Liver (tissue), 3 donors: Measurements from ENCODE around the gene SLC38A1.

Source experiments
- EGR1 ChIP-seq, 2 donors: IDR thresholded peaks; 2 replicates each; pipeline ENCODE4 v1.6.1; 2016 to 2018; ENCODE audit warnings: antibody characterized with exemption in 2 of 2, low read depth in 2 of 2
- FOXA1 ChIP-seq: IDR thresholded peaks from 2 replicates; pipeline ENCODE4 v1.6.1; 2016; ENCODE audit warnings: antibody characterized with exemption
- JUND ChIP-seq, 2 donors: IDR thresholded peaks; 2 replicates each; pipeline ENCODE4 v1.6.1; 2016; ENCODE audit warnings: antibody characterized with exemption in 2 of 2
- NR2F2 ChIP-seq: IDR thresholded peaks from 2 replicates; pipeline ENCODE4 v1.6.1; 2016; ENCODE audit warnings: antibody characterized with exemption
- RAD21 ChIP-seq, 2 donors: IDR thresholded peaks; 2 replicates each; pipeline ENCODE4 v1.6.1; 2016; ENCODE audit warnings: antibody characterized with exemption in 2 of 2, mild to moderate bottlenecking in 2 of 2
- RXRA ChIP-seq, 2 donors: IDR thresholded peaks; 2 replicates each; pipeline ENCODE4 v1.6.1; 2017 to 2018; ENCODE audit warnings: antibody characterized with exemption in 2 of 2, mild to moderate bottlenecking in 1 of 2
- SP1 ChIP-seq: IDR thresholded peaks from 2 replicates; pipeline ENCODE4 v1.6.1; 2018; ENCODE audit warnings: antibody characterized with exemption, mild to moderate bottlenecking
- TAF1 ChIP-seq: conservative IDR thresholded peaks from 2 replicates; pipeline ENCODE4 v1.6.1; 2016; ENCODE audit warnings: antibody characterized with exemption, mild to moderate bottlenecking
- YY1 ChIP-seq: IDR thresholded peaks from 2 replicates; pipeline ENCODE4 v1.6.1; 2016; ENCODE audit warnings: antibody characterized with exemption, mild to moderate bottlenecking
- TF ChIP-seq, protein P1 (sequence below): fragments of 150-350 bp; IDR thresholded peaks from 2 replicates; pipeline ENCODE4 v1.5.1; 2017; ENCODE audit warnings: improper control_type of control experiment, low read depth, low read length; ENCODE audit not compliant: missing input control
- TF ChIP-seq, protein P2 (sequence below): IDR thresholded peaks from 2 replicates; pipeline ENCODE4 v1.6.1; 2016; ENCODE audit warnings: antibody characterized with exemption, mild to moderate bottlenecking
- TF ChIP-seq, protein P3 (sequence below): IDR thresholded peaks from 2 replicates; pipeline ENCODE4 v1.6.1; 2016; ENCODE audit warnings: antibody characterized with exemption
- TF ChIP-seq, protein P4 (sequence below): IDR thresholded peaks from 2 replicates; pipeline ENCODE4 v1.6.1; 2016; ENCODE audit warnings: antibody characterized with exemption
- donor health status: healthy.
- donor health status: healthy.

DNA sequence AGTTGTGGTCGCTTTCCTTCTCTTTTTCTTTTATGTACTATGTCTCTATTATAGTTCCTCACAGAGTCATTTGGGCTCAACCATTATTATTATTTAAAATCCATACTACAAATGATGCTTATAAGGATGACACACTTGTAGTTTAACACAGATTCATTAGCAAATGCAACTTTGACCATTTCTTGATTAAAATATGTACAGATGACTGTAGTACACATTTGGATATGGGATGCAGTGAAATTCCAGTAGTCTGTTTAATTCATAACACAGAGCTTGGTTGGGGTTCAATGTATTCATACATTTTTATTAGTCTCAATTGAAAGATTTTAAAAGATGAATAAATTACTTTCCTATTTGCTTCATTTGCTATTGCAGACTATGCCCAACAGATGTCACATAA is 30.0 kb downstream of the SLC38A1 start:
- TF ChIP-seq, protein P1, sequence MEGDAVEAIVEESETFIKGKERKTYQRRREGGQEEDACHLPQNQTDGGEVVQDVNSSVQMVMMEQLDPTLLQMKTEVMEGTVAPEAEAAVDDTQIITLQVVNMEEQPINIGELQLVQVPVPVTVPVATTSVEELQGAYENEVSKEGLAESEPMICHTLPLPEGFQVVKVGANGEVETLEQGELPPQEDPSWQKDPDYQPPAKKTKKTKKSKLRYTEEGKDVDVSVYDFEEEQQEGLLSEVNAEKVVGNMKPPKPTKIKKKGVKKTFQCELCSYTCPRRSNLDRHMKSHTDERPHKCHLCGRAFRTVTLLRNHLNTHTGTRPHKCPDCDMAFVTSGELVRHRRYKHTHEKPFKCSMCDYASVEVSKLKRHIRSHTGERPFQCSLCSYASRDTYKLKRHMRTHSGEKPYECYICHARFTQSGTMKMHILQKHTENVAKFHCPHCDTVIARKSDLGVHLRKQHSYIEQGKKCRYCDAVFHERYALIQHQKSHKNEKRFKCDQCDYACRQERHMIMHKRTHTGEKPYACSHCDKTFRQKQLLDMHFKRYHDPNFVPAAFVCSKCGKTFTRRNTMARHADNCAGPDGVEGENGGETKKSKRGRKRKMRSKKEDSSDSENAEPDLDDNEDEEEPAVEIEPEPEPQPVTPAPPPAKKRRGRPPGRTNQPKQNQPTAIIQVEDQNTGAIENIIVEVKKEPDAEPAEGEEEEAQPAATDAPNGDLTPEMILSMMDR = no peak
- TF ChIP-seq JUND (IDR thresholded peaks at IDR 0.05) (no peak), RXRA (IDR thresholded peaks at IDR 0.05) (no peak), FOXA1 (no peak), TAF1 (no peak), SP1 (no peak), EGR1 (IDR thresholded peaks at IDR 0.05; ENCODE audit: low read depth in 2 of 2) (no peak), NR2F2 (no peak), RAD21 (IDR thresholded peaks at IDR 0.05) (no peak), YY1 (no peak)
- TF ChIP-seq, protein P2, sequence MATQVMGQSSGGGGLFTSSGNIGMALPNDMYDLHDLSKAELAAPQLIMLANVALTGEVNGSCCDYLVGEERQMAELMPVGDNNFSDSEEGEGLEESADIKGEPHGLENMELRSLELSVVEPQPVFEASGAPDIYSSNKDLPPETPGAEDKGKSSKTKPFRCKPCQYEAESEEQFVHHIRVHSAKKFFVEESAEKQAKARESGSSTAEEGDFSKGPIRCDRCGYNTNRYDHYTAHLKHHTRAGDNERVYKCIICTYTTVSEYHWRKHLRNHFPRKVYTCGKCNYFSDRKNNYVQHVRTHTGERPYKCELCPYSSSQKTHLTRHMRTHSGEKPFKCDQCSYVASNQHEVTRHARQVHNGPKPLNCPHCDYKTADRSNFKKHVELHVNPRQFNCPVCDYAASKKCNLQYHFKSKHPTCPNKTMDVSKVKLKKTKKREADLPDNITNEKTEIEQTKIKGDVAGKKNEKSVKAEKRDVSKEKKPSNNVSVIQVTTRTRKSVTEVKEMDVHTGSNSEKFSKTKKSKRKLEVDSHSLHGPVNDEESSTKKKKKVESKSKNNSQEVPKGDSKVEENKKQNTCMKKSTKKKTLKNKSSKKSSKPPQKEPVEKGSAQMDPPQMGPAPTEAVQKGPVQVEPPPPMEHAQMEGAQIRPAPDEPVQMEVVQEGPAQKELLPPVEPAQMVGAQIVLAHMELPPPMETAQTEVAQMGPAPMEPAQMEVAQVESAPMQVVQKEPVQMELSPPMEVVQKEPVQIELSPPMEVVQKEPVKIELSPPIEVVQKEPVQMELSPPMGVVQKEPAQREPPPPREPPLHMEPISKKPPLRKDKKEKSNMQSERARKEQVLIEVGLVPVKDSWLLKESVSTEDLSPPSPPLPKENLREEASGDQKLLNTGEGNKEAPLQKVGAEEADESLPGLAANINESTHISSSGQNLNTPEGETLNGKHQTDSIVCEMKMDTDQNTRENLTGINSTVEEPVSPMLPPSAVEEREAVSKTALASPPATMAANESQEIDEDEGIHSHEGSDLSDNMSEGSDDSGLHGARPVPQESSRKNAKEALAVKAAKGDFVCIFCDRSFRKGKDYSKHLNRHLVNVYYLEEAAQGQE = no peak
- TF ChIP-seq, protein P3, sequence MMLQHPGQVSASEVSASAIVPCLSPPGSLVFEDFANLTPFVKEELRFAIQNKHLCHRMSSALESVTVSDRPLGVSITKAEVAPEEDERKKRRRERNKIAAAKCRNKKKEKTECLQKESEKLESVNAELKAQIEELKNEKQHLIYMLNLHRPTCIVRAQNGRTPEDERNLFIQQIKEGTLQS = no peak
- TF ChIP-seq, protein P4, sequence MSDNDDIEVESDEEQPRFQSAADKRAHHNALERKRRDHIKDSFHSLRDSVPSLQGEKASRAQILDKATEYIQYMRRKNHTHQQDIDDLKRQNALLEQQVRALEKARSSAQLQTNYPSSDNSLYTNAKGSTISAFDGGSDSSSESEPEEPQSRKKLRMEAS = no peak
